ENCODE results near the gene CDK18. TPM values are rescaled to one million over a fixed set of nuclear protein-coding genes. Genes with fewer than 3 reads are reported as not detected.

CDK18 gene
- total RNA-seq, 4 donors from 2014 or later = 13.6 to 22.4 (median 16.9) TPM

DNA sequence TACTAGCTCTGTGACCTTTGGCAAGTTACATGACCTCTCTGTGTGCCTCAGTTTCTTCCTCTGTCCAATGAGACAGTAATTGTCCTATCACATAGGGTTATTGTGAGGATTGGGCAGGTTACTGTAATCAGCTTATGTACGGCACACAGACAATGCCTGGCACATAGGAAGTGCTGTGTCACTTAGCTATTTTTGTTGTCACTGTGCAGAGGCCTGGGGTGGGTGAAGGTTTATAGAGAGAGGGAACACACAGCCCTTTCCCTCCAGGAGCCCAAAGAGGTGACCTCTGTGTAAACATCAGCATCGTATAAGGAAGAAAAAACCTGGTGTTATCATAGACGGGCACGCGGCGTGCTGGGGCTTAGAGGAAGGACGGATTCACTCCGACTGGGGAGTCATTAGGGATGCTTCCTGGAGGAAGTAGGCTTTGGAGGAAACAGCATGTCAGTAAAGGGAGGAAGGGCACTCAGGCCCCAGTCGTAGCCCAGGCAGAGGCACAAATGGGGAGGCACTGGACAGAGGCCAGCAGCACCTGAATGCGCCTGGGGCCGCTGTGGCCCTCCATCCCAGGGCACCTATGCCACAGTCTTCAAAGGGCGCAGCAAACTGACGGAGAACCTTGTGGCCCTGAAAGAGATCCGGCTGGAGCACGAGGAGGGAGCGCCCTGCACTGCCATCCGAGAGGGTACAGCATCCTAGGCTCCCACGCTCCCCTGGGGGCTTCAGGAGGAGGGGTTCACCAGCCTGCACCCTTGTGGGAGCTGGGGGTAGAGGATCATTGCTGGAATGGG is 21.2 kb downstream of the CDK18 start:
- H3K27ac ChIP-seq = no peak overlapping the region
- no peak for DNase-seq
- TF ChIP-seq CTCF (IDR thresholded peaks at IDR 0.05) = no peak
- no peak for TF ChIP-seq POLR2A (IDR thresholded peaks at IDR 0.05)
- 85 to 87% methylated on average over 18 of the region's 18 CpGs for WGBS, 2 donors
- peaks cover 0 to 7% of the 10 kb centered on the region in 2 donors for H3K4me1 ChIP-seq
- no peaks in the 10 kb centered on the region for H3K36me3 ChIP-seq
- intact Hi-C loops (cut with DNase I) = no loop called here
- no peak overlapping the region for H3K4me3 ChIP-seq (replicated peaks in 1 of 3)
- H3K27me3 ChIP-seq = no peaks in the 10 kb centered on the region
- H3K9me3 ChIP-seq = no peaks in the 10 kb centered on the region

DNA sequence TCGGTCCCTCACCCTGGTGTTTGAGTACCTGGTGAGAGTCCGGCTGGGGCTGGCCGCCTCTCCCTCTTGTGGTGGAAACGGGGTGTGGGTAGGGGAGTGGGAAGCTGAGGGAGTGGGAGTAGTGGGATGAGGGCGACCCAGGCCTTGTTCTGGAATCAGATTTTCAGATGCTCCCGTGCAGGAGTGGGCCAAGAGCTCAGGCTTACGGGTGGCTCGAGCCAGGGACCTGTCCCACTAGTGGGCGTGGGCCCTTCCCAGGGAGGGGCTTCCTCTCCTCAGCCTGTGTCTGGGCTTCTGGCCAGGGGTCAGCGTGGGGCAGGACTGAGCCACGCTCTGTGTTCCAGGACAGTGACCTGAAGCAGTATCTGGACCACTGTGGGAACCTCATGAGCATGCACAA is 22.0 kb downstream of the CDK18 start:
- Histone ChIP-seq H3K9me3 (no peaks in the 10 kb centered on the region), H3K4me1 (peaks cover 0 to 7% of the 10 kb centered on the region in 2 donors), H3K4me3 (replicated peaks in 1 of 3) (no peak overlapping the region), H3K27ac (no peak overlapping the region), H3K27me3 (no peaks in the 10 kb centered on the region), H3K36me3 (no peaks in the 10 kb centered on the region)
- WGBS, 2 donors = 79 to 81% methylated on average over 7 to 8 of the region's 11 CpGs
- no peak for DNase-seq
- intact Hi-C loops (cut with DNase I) = no loop called here
- no peak for TF ChIP-seq POLR2A (IDR thresholded peaks at IDR 0.05)
- TF ChIP-seq CTCF (IDR thresholded peaks at IDR 0.05) = no peak

- 42 to 71% methylated on average over 2 to 3 of the region's 4 CpGs for WGBS, 2 donors
These were observed 23.5 kb downstream of the CDK18 start for GRCh38 chr1:205527931-205528330.

DNA sequence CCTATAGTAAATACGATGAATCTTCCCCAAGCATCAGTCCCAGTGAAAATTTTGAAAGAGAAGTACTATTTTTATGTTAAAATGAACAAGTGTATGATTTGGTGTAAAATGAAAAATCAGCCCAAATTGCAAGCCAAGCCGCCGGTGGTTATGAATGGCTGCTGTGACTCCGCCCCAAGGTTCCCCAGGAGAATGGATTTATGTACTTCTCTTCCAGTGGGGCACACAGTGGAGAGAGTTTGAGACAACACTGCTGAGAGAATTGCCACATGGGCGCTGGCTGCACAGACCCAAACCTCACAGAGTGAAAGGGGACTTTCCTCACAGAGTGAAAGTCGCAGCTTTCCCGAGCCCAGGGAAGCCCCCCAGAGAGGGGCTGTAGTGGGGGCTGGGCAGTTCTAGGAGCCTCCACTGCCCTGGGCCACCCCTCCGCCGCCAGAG is 24.0 kb downstream of the CDK18 start:
- WGBS, 2 donors = 61 to 66% methylated on average over 5 to 9 of the region's 9 CpGs
- peaks cover 0 to 7% of the 10 kb centered on the region in 2 donors for H3K4me1 ChIP-seq
- H3K4me3 ChIP-seq (replicated peaks in 1 of 3) = no peak overlapping the region
- H3K27me3 ChIP-seq = no peaks in the 10 kb centered on the region
- no peak overlapping the region for H3K27ac ChIP-seq
- no peaks in the 10 kb centered on the region for H3K36me3 ChIP-seq
- intact Hi-C loops (cut with DNase I) = no loop called here
- no peak for TF ChIP-seq POLR2A (IDR thresholded peaks at IDR 0.05)
- TF ChIP-seq CTCF (IDR thresholded peaks at IDR 0.05) = no peak
- DNase-seq = no peak
- H3K9me3 ChIP-seq = no peaks in the 10 kb centered on the region

More at GRCh38 chr1:205527931-205528330, 23.5 kb downstream of the CDK18 start:
- Histone ChIP-seq H3K36me3 (no peaks in the 10 kb centered on the region), H3K4me3 (replicated peaks in 1 of 3) (no peak overlapping the region), H3K9me3 (no peaks in the 10 kb centered on the region), H3K4me1 (peaks cover 0 to 7% of the 10 kb centered on the region in 2 donors), H3K27ac (no peak overlapping the region), H3K27me3 (no peaks in the 10 kb centered on the region)
- no peak for DNase-seq
- TF ChIP-seq POLR2A (IDR thresholded peaks at IDR 0.05) = no peak
- no peak for TF ChIP-seq CTCF (IDR thresholded peaks at IDR 0.05)
- intact Hi-C loops (cut with DNase I) = no loop called here

Data from thyroid gland (tissue), 4 donors.